HG03460 (cell line): Measurements from ENCODE around the gene GRIK1.

Source experiments
- ATAC-seq: cut with Tn5 transposase; IDR thresholded peaks from one replicate; pipeline ENCODE4 v1.9.1; 2021; ENCODE audit not compliant: unreplicated experiment

The GRIK1 gene

GRCh38 chr21:29914326-29914725 is 25.5 kb downstream of the GRIK1 start:
- ATAC-seq, result no peak

GRCh38 chr21:29909571-29909970 is 30.2 kb downstream of the GRIK1 start:
- ATAC-seq, result no peak

- no peak for ATAC-seq
These were observed 35.2 kb downstream of the GRIK1 start for GRCh38 chr21:29904359-29905282.

- ATAC-seq, result no peak
These were observed 42.9 kb downstream of the GRIK1 start for GRCh38 chr21:29896884-29897283.

GRCh38 chr21:29893687-29894086 is 46.1 kb downstream of the GRIK1 start:
- ATAC-seq, result no peak

GRCh38 chr21:29892379-29892778 is 47.4 kb downstream of the GRIK1 start:
- ATAC-seq, result no peak

GRCh38 chr21:29888437-29888836 is 51.4 kb downstream of the GRIK1 start:
- no peak for ATAC-seq

- ATAC-seq, result no peak
These were observed 52.3 kb downstream of the GRIK1 start for GRCh38 chr21:29887313-29888009.

GRCh38 chr21:29885491-29885890 is 54.3 kb downstream of the GRIK1 start:
- ATAC-seq, result no peak

- no peak for ATAC-seq
These were observed 63.9 kb downstream of the GRIK1 start for GRCh38 chr21:29875873-29876272.

- ATAC-seq, result no peak
These were observed 64.6 kb downstream of the GRIK1 start for GRCh38 chr21:29875036-29875716.

GRCh38 chr21:29873908-29874307 is 65.9 kb downstream of the GRIK1 start:
- ATAC-seq, result no peak

GRCh38 chr21:29870814-29871213 is 69.0 kb downstream of the GRIK1 start:
- no peak for ATAC-seq

GRCh38 chr21:29867796-29868195 is 72.0 kb downstream of the GRIK1 start:
- ATAC-seq, result no peak

- no peak for ATAC-seq
These were observed 79.5 kb downstream of the GRIK1 start for GRCh38 chr21:29860346-29860745.

- ATAC-seq, result no peak
These were observed 82.6 kb downstream of the GRIK1 start for GRCh38 chr21:29857150-29857549.

- ATAC-seq, result no peak
These were observed 85.0 kb downstream of the GRIK1 start for GRCh38 chr21:29854795-29855194.

- no peak for ATAC-seq
These were observed 88.2 kb downstream of the GRIK1 start for GRCh38 chr21:29851611-29852010.

- ATAC-seq, result peak; percentile 99
These were observed 90.0 kb downstream of the GRIK1 start for GRCh38 chr21:29849735-29850176.

GRCh38 chr21:29843804-29844203 is 96.0 kb downstream of the GRIK1 start:
- ATAC-seq, result no peak

GRCh38 chr21:29834617-29835016 is 105.2 kb downstream of the GRIK1 start:
- ATAC-seq, result no peak

- no peak for ATAC-seq
These were observed 107.6 kb downstream of the GRIK1 start for GRCh38 chr21:29832217-29832616.
